Measurements from ENCODE around the gene COG6. TPM values are rescaled to one million over a fixed set of nuclear protein-coding genes. Genes with fewer than 3 reads are reported as not detected.

COG6 gene
- total RNA-seq, 1 donor from 2014 or later: 44.1 TPM

DNA sequence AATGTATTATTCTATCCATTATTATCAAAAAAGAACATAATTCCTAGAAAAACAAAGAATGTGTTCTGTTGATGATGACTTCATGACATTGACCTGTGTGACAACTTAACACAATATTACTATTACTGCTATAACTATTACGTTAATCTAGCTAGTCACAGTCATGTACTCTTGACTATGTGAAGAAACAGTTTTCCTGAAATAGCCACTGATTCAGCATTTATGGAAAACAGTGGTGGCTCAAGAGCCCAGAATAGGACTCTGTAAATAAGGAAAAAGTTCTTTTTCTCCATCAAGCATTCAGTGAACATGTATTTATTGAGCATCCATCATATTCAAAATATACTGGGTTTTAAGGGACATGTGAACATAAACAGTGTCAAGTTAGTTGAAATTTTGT is 93.5 kb downstream of the COG6 start:
- H3K36me3 Mint-ChIP-seq (ENCODE audit: insufficient read depth): peaks cover 10% of the 10 kb centered on the region
- no peak overlapping the region for H3K4me3 Mint-ChIP-seq (ENCODE audit: low read depth)
- H3K4me1 Mint-ChIP-seq (ENCODE audit: low read depth): peaks cover 5% of the 10 kb centered on the region
- peaks cover 3% of the 10 kb centered on the region for H3K9me3 Mint-ChIP-seq (ENCODE audit: low read depth)
- no peak for DNase-seq (ENCODE audit: low spot score, unreplicated experiment)
- TF ChIP-seq, protein P1, sequence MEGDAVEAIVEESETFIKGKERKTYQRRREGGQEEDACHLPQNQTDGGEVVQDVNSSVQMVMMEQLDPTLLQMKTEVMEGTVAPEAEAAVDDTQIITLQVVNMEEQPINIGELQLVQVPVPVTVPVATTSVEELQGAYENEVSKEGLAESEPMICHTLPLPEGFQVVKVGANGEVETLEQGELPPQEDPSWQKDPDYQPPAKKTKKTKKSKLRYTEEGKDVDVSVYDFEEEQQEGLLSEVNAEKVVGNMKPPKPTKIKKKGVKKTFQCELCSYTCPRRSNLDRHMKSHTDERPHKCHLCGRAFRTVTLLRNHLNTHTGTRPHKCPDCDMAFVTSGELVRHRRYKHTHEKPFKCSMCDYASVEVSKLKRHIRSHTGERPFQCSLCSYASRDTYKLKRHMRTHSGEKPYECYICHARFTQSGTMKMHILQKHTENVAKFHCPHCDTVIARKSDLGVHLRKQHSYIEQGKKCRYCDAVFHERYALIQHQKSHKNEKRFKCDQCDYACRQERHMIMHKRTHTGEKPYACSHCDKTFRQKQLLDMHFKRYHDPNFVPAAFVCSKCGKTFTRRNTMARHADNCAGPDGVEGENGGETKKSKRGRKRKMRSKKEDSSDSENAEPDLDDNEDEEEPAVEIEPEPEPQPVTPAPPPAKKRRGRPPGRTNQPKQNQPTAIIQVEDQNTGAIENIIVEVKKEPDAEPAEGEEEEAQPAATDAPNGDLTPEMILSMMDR (IDR thresholded peaks at IDR 0.05; ENCODE audit: unreplicated experiment): no peak
- no peaks in the 10 kb centered on the region for H3K27me3 Mint-ChIP-seq
- H3K27ac Mint-ChIP-seq: no peak overlapping the region

DNA sequence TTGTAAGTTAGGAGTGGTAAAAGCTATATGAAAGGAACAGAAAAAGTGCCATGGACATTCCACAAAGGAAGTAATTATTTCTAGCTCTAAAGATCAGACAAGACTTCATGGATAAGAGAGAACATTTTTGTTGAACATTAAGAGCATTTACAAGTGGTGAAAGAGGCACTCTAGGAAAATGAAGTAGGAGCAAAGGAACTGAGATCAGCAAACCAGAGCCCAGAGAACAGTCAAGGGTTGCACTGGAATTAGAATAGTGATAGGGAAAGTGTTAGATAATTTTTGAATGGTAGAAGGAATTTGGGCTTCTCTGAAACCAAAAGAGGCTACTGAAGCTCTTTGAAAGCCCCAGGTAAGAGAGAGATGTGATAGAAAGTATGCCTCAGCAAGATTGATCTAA is 94.1 kb downstream of the COG6 start:
- Mint-ChIP-seq H3K4me3 (ENCODE audit: low read depth) (no peak overlapping the region), H3K4me1 (ENCODE audit: low read depth) (peaks cover 5% of the 10 kb centered on the region), H3K27me3 (no peaks in the 10 kb centered on the region), H3K27ac (no peak overlapping the region), H3K36me3 (ENCODE audit: insufficient read depth) (peaks cover 8% of the 10 kb centered on the region), H3K9me3 (ENCODE audit: low read depth) (no peaks in the 10 kb centered on the region)
- TF ChIP-seq, protein P1 (IDR thresholded peaks at IDR 0.05; ENCODE audit: unreplicated experiment): no peak
- no peak for DNase-seq (ENCODE audit: low spot score, unreplicated experiment)

DNA sequence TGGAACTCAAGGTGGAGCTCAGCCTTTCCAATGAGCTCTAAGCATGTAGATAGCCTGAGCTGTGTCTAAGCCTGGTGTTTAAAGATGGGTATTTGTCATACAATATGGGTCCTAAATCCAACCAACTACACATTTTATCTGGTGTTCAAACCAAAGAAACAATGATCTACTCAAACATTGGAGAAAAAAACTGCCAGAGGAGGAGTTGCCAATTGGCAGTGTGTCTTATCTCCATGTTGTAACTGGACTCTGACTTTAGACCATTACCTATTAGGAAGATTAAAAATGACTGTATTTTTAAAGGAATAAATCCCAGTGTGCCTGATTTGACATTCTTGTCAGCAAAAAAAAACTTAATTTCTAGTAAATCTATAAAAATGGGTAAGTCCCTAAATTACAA is 96.3 kb downstream of the COG6 start:
- no peak overlapping the region for H3K27ac Mint-ChIP-seq
- H3K4me3 Mint-ChIP-seq (ENCODE audit: low read depth): no peak overlapping the region
- no peak for DNase-seq (ENCODE audit: low spot score, unreplicated experiment)
- H3K36me3 Mint-ChIP-seq (ENCODE audit: insufficient read depth): peaks cover 22% of the 10 kb centered on the region
- peaks cover 17% of the 10 kb centered on the region for H3K9me3 Mint-ChIP-seq (ENCODE audit: low read depth)
- H3K27me3 Mint-ChIP-seq: no peaks in the 10 kb centered on the region
- peaks cover 5% of the 10 kb centered on the region for H3K4me1 Mint-ChIP-seq (ENCODE audit: low read depth)
- TF ChIP-seq, protein P1 (IDR thresholded peaks at IDR 0.05; ENCODE audit: unreplicated experiment): no peak

DNA sequence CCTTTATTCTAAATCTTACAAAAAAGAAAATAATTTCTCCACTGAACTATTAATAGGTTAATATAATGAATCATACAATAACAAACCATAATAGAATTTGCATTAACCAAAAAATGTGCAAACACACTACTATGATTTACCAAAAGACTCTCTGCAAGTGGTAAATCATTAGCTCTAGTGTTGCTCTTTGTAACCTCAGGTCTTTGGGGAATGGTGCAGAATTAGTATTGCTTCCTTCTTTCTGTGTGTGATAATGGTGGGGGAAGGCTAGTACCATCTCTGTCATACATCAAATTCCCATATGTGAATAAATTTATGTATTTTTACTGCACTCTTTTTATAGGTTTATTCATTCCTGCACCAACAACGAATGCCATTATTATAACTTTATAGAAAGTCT is 105.1 kb downstream of the COG6 start:
- Mint-ChIP-seq H3K27me3 (no peaks in the 10 kb centered on the region), H3K9me3 (ENCODE audit: low read depth) (peaks cover 28% of the 10 kb centered on the region), H3K4me1 (ENCODE audit: low read depth) (no peaks in the 10 kb centered on the region), H3K27ac (no peak overlapping the region), H3K36me3 (ENCODE audit: insufficient read depth) (peaks cover 14% of the 10 kb centered on the region), H3K4me3 (ENCODE audit: low read depth) (no peak overlapping the region)
- no peak for DNase-seq (ENCODE audit: low spot score, unreplicated experiment)
- TF ChIP-seq, protein P1 (IDR thresholded peaks at IDR 0.05; ENCODE audit: unreplicated experiment): no peak

DNA sequence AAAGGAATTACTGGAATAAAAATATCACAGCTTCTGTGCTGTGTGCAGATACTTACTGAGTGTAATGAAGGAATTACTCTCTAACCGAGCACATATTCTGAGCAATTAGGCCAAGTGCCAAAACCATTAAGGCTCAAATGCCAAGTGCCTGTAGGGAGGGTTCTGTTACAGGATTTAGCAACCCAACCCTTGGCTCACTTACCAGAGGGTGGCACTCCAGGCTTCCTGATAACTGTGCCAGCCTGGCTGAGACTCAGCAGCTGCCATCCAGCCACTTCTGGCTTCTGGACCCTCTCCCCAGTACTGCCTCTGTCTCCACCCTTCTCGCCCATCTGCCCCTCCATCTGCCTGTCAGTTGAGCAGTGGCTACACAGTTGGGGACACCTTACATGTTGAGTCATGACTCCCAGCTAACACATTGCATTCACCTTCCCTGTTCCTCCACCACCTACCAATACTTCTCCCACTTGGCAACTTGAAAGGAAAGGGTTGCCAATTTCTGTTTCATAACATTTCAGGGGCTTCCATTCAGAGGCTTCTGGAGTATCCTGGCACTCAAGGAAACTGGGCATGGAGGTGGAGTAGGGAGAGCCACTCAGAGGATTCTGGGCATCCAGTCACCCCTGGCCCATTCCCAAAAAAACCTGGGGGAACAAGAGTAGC is 110.5 kb downstream of the COG6 start:
- TF ChIP-seq, protein P1 (IDR thresholded peaks at IDR 0.05; ENCODE audit: unreplicated experiment): no peak
- H3K4me1 Mint-ChIP-seq (ENCODE audit: low read depth): peaks cover 4% of the 10 kb centered on the region
- H3K36me3 Mint-ChIP-seq (ENCODE audit: insufficient read depth): peaks cover 2% of the 10 kb centered on the region
- no peak overlapping the region for H3K4me3 Mint-ChIP-seq (ENCODE audit: low read depth)
- peak overlapping the region; percentile 53 for H3K27ac Mint-ChIP-seq
- no peaks in the 10 kb centered on the region for H3K27me3 Mint-ChIP-seq
- H3K9me3 Mint-ChIP-seq (ENCODE audit: low read depth): peaks cover 12% of the 10 kb centered on the region
- DNase-seq (ENCODE audit: low spot score, unreplicated experiment): no peak
